Activated CD8-positive, alpha-beta T cell treated with anti-CD3 and anti-CD28 coated beads for 36 hours (primary cell): Measurements from ENCODE around the gene SH2D4B. TPM values are rescaled to one million over a fixed set of nuclear protein-coding genes. Genes with fewer than 3 reads are reported as not detected.

Experiments used
- ATAC-seq: fragments of 200-7000 bp; cut with Tn5 transposase; one replicate; pipeline ENCODE4 v1.10.0; 2021; ENCODE audit warnings: mild to moderate bottlenecking, moderate library complexity
- CTCF ChIA-PET: fragments of 350-600 bp; sonication (Branson Sonifier 250); formaldehyde crosslinking; loops from one replicate; lab custom pipeline; 2021; ENCODE audit warnings: antibody characterized with exemption; lab: Charles Lee
- POLR2A ChIA-PET: fragments of 350-600 bp; sonication (Branson Sonifier 250); formaldehyde crosslinking; loops from one replicate; lab custom pipeline; 2021; ENCODE audit warnings: antibody characterized with exemption; lab: Charles Lee
- DNase-seq: peaks from one replicate; pipeline ENCODE4 v3.0.0-alpha.2; 2020
- H3K27ac Mint-ChIP-seq: one replicate; pipeline ENCODE4 v1.8.0; 2021; ENCODE audit warnings: mild to moderate bottlenecking, mixed read lengths
- H3K27me3 Mint-ChIP-seq: one replicate; pipeline ENCODE4 v1.8.0; 2021; ENCODE audit warnings: mixed read lengths
- H3K36me3 Mint-ChIP-seq: one replicate; pipeline ENCODE4 v1.8.0; 2021; ENCODE audit warnings: low read depth, mixed read lengths
- H3K4me1 Mint-ChIP-seq: one replicate; pipeline ENCODE4 v1.8.0; 2021; ENCODE audit warnings: low read depth, mixed read lengths
- H3K4me3 Mint-ChIP-seq: one replicate; pipeline ENCODE4 v1.8.0; 2021; ENCODE audit warnings: mild to moderate bottlenecking, moderate library complexity, mixed read lengths
- H3K9me3 Mint-ChIP-seq: one replicate; pipeline ENCODE4 v1.8.0; 2021; ENCODE audit warnings: mixed read lengths
- intact Hi-C: fragments of 100-400 bp; cut with micrococcal nuclease; formaldehyde crosslinking; loops from one replicate; pipeline ENCODE4 v1.10.0; 2022
- total RNA-seq, 2 experiments: library from RNA; stranded (reverse); gene quantifications; one replicate each; pipeline ENCODE4 v1.2.3, GENCODE V29; 2021
- TF ChIP-seq, protein P1 (sequence below): fragments of 200-600 bp; IDR thresholded peaks from one replicate; pipeline ENCODE4 v1.8.0; 2022; ENCODE audit warnings: antibody characterized with exemption, mild to moderate bottlenecking

The SH2D4B gene
- total RNA-seq, 2 experiments from 2014 or later: 0.11 to 0.20 TPM

- no peak for DNase-seq
- Mint-ChIP-seq H3K27ac (peak overlapping the region; percentile 92), H3K4me3 (peak overlapping the region; percentile 46), H3K27me3 (no peaks in the 10 kb centered on the region), H3K4me1 (peaks cover 96% of the 10 kb centered on the region), H3K36me3 (peaks cover 87% of the 10 kb centered on the region), H3K9me3 (peaks cover 9% of the 10 kb centered on the region)
- ATAC-seq: no peak
- intact Hi-C loops: no loop called here
- CTCF ChIA-PET: interaction anchor here (1.0 to 11.4 kb wide), 4 partner anchors 8 to 32 kb away, joined by 3 to 154 read pairs (median 4); no protein-coding TSS in a partner anchor
- TF ChIP-seq, protein P1, sequence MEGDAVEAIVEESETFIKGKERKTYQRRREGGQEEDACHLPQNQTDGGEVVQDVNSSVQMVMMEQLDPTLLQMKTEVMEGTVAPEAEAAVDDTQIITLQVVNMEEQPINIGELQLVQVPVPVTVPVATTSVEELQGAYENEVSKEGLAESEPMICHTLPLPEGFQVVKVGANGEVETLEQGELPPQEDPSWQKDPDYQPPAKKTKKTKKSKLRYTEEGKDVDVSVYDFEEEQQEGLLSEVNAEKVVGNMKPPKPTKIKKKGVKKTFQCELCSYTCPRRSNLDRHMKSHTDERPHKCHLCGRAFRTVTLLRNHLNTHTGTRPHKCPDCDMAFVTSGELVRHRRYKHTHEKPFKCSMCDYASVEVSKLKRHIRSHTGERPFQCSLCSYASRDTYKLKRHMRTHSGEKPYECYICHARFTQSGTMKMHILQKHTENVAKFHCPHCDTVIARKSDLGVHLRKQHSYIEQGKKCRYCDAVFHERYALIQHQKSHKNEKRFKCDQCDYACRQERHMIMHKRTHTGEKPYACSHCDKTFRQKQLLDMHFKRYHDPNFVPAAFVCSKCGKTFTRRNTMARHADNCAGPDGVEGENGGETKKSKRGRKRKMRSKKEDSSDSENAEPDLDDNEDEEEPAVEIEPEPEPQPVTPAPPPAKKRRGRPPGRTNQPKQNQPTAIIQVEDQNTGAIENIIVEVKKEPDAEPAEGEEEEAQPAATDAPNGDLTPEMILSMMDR: no peak
- POLR2A ChIA-PET: interaction anchor here (2.1 to 11.5 kb wide), 2 partner anchors 9 to 23 kb away, joined by 9 to 223 read pairs; no protein-coding TSS in a partner anchor
Observed at GRCh38 chr10:80492848-80493521, 44.7 kb upstream of the SH2D4B start.

GRCh38 chr10:80493522-80494051 is 44.1 kb upstream of the SH2D4B start:
- Mint-ChIP-seq H3K9me3 (peaks cover 9% of the 10 kb centered on the region), H3K36me3 (peaks cover 85% of the 10 kb centered on the region), H3K27me3 (no peaks in the 10 kb centered on the region), H3K27ac (peak overlapping the region; percentile 92), H3K4me3 (peak overlapping the region; percentile 46), H3K4me1 (peaks cover 96% of the 10 kb centered on the region)
- POLR2A ChIA-PET: interaction anchor here (2.1 to 11.5 kb wide), 2 partner anchors 10 to 23 kb away, joined by 9 to 223 read pairs; no protein-coding TSS in a partner anchor
- CTCF ChIA-PET: interaction anchor here (1.0 to 11.4 kb wide), 3 partner anchors 7 to 28 kb away, joined by 3 to 154 read pairs (median 4); no protein-coding TSS in a partner anchor
- TF ChIP-seq, protein P1: no peak
- intact Hi-C loops: no loop called here
- peak; percentile 27 for DNase-seq
- ATAC-seq: peak; percentile 60

DNA sequence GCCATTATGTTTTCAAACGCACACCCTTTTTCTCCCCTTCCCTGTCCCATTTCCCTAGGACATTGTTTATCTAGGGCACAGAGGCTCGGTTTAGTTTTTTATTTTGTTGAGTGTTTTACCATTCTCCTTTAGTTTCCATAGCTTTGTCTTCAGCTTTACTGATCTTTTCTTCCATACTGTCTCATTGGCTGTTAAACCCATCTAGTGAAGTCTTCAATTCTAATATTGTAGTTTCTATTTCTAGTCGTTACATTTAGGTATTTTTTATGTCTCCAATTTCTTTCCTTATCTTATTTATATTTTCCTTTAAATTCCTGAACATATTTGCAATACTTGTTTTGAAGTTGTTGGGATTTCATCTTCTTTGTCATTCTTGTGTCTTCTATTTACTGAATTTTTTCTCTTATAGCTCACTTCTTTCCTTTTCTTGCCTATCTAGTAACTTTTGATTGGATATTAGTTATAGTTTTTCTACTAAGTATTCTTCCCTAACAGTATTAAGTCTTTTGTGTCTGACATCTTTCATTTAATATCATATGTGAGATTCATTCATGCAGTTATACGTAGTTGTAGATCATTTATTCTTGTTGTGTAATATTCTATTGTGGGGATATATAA is 41.0 kb upstream of the SH2D4B start:
- Mint-ChIP-seq H3K4me1 (peaks cover 94% of the 10 kb centered on the region), H3K4me3 (no peak overlapping the region), H3K36me3 (peaks cover 61% of the 10 kb centered on the region), H3K27ac (peak overlapping the region; percentile 90), H3K9me3 (peaks cover 9% of the 10 kb centered on the region), H3K27me3 (no peaks in the 10 kb centered on the region)
- no peak for DNase-seq
- POLR2A ChIA-PET: interaction anchor here (0.6 to 10.2 kb wide), 9 partner anchors 10 to 89 kb away, joined by 3 to 113 read pairs (median 4); no protein-coding TSS in a partner anchor
- ATAC-seq: no peak
- CTCF ChIA-PET: interaction anchor here (1.1 to 23.2 kb wide), 5 partner anchors 8 to 37 kb away, joined by 3 to 1114 read pairs (median 11); partner anchors contain the start of gene TSPAN14
- TF ChIP-seq, protein P1: no peak
- intact Hi-C loops: no loop called here

DNA sequence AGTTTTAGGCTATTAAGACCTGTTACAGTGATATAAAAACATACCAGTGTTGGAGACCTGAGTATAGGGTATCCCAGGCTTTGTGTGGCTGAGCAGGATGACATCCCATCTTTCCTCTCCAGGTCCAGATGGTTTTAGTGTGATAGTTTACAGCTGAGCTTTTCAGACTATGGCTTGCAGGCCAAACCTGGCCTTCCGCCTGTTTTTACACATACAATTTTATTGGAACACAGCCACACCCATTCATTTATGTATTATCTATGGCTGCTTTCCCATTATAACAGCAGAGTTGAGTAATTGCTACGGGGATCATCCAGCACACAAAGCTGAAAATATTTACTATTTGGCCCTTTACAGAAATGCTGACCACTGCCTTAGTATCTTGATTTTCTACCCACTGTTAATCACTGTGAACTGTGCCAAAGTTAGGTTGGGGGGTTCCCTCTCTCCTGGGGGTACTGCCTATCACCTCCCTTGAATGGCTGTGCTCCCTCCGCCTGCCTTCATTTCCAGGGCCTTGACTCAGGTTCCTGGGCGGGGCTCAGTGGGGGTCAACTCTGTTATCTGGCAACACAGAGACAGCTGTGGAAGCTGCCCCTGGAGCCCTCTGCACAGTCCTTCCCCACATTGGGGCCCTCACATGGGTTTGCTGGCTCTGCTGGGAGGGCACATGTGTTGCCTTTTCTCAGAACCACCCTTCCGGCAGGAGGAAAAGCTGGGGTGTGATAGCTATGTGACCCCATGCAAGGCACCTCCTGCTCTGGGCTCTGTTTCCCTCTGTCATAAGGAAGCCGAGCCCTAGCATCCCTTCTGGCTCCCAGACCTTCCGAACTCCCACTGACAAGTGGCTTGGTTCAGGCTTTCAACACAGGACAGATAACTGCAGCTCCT is 40.3 kb upstream of the SH2D4B start:
- POLR2A ChIA-PET: interaction anchor here (0.6 to 10.2 kb wide), 13 partner anchors 11 to 90 kb away, joined by 3 to 113 read pairs (median 4); no protein-coding TSS in a partner anchor
- peak; percentile 21 for ATAC-seq
- H3K36me3 Mint-ChIP-seq: peaks cover 57% of the 10 kb centered on the region

More for the DNA sequence above, 40.3 kb upstream of the SH2D4B start:
- intact Hi-C loops: loop anchor here (2.0 kb wide), 1 partner anchor 45 kb away; no protein-coding TSS in a partner anchor
- Mint-ChIP-seq H3K4me1 (peaks cover 94% of the 10 kb centered on the region), H3K9me3 (peaks cover 9% of the 10 kb centered on the region), H3K27ac (peak overlapping the region; percentile 90), H3K4me3 (peak overlapping the region; percentile 56), H3K27me3 (no peaks in the 10 kb centered on the region)
- CTCF ChIA-PET: interaction anchor here (1.1 to 23.2 kb wide), 6 partner anchors 8 to 37 kb away, joined by 3 to 1114 read pairs (median 9); partner anchors contain the start of gene TSPAN14
- peak; percentile 51 for DNase-seq
- TF ChIP-seq, protein P1: no peak
